Measurements from ENCODE around the gene PNLIPRP2.

DNA sequence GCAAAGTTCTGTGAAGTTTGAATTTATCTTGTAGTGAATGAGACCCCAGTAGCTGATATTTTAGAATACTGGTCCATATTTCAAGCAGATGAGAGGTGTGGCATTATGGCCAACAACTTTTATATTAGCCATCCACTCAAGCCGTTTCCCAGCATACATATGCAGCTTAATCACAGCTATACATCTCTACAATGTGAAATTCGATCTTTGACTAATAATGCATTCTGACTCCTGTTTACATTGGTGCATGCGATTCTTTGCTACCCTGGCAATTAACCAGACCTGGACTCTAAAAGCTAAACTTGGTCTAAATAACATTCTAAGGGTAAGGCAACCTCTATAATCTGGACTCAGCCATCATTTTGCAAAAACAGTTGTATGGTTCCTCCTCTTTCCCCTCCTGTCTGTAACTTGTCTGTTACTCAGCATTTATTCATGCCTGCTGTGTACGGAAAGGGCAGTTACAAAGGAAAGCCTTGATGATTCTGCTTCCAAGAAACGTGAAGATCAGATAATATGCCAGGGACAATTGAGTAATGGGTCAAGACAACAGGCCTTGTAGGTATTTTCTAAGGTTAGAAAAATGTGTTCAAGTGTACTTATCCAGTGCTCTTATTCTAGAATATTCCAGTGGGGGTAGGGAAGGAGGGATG lies 50.6 kb downstream of the PNLIPRP2 start:
- TF ChIP-seq POLR2A (IDR thresholded peaks at IDR 0.05), result no peak
- TF ChIP-seq, protein P1, sequence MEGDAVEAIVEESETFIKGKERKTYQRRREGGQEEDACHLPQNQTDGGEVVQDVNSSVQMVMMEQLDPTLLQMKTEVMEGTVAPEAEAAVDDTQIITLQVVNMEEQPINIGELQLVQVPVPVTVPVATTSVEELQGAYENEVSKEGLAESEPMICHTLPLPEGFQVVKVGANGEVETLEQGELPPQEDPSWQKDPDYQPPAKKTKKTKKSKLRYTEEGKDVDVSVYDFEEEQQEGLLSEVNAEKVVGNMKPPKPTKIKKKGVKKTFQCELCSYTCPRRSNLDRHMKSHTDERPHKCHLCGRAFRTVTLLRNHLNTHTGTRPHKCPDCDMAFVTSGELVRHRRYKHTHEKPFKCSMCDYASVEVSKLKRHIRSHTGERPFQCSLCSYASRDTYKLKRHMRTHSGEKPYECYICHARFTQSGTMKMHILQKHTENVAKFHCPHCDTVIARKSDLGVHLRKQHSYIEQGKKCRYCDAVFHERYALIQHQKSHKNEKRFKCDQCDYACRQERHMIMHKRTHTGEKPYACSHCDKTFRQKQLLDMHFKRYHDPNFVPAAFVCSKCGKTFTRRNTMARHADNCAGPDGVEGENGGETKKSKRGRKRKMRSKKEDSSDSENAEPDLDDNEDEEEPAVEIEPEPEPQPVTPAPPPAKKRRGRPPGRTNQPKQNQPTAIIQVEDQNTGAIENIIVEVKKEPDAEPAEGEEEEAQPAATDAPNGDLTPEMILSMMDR (IDR thresholded peaks at IDR 0.05), result no peak

All from prostate gland (tissue), 2 donors.